Fibroblast of skin of abdomen (primary cell): ENCODE results near the gene ADGRV1.
"Not testable (repeated sequence)": the region's sequence is repeated elsewhere in the genome, so short reads cannot be mapped to it uniquely, and the experiment has no call there.

ENCODE experiments used
- DNase-seq: peaks from one replicate; pipeline ENCODE4 v3.0.0-alpha.2; 2013

The ADGRV1 gene

DNA sequence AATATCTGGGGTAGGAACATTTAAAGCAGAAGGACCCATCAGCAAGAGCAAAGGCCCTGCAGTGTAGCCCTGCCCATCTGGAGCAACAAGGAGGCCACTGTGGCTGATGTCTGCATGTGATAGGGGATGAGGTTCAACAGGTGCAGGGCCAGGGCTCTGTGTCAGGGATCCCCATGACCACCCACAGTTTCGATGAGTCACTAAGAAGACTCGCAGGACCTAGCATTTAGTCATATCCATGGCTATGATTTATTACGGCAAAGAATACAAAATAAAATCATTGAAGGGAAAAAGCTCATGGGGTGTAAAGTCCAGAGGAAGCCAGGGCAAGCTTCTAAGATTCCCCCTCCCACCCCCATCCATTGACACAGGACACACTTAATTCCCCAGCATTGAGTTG lies 188.6 kb downstream of the ADGRV1 start:
- DNase-seq: peak; percentile 45

DNA sequence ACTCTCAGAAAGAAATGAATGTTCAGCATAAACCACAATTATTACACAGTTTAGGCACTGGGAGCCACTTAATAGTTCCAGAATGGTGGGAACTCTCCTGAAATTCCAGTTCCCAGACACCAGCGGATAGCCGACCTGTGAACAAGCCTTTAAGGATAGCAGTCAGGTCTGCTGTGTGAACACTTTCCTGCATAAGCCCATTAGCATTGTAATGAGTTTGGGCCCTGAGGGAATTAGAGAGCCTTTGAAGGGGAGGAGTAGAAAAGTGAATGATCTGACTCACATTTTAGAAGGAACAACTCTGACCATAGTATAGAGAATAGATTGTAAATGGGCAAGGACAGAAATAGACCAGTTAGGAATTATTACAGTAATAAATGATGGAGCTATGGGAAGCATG lies 189.1 kb downstream of the ADGRV1 start:
- peak; percentile 12 for DNase-seq

DNA sequence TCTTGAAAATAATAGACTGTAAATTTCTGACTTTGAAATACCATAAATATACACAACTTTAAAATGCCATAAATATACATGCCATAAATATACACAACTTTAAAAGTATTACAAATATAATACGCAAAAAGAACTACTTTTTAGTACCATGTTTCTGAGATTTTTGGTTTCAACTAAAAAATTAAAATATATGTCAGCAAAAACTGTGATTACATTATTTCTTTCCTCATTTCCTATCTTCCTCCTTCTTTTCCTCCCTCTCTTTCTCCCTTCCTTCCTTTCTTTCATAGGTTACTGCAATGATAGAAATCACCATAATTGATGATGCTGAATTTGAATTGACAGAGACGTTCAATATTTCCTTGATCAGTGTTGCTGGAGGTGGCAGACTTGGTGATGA lies 200.5 kb downstream of the ADGRV1 start:
- DNase-seq: no peak

DNA sequence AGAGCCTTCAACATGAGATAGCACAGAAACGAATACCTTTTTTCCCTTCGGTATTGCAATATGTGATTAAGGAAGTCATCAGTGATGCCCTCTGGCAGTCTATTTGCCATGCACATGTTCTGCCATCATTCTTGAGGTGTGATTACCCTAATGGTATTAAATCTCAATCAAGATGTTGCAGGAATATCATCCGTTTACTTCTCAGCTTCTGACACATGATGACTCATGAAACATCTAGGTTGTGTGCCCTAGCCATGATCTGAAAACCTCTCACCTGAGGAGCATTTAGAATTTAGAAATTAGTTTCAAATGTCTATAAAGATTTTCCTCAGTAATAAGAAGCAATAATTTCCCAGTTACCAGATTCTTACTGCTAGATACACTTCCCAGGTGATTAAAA lies 209.1 kb downstream of the ADGRV1 start:
- DNase-seq: no peak

DNA sequence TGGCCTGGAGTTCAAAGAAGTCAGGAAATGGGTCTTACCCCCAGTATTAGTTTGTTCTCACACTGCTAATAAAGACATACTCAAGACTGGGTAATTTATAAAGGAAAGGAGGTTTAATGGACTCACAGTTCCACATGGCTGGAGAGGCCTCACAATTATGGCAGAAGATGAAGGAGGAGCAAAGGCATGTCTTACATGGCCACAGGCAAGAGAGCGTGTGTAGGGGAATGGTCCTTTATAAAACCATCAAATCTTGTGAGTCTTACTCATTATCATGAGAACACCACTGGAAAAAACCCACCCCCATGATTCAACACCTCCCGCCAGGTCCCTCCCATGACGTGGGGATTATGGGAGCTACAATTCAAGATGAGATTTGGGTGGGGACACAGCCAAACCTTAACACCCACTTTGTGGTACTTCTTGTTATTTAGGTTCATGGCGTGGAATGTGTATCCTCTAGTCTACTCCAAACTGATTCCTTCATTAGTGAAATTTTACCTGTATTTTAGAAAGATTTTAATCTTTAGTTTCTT lies 211.5 kb downstream of the ADGRV1 start:
- not testable (repeated sequence) for DNase-seq

DNA sequence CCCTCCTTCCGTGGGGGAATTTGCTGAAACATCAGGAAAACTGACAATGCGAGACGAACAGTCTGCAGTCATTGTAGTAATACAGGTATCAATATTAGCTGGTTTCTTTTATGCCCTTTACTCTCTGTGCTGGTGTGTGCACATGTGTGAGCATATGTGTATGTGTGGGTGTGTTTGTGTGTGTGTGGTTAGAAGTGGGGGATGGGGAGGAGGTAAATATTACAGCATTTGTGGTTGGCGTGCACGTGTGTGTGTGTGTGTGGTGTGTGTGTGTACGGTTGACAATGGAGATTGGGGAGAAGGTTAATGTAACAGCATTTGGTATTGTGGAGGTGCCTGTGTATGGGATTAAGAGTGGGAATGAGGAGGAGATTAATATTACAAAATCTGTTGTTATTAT lies 219.4 kb downstream of the ADGRV1 start:
- DNase-seq: no peak

DNA sequence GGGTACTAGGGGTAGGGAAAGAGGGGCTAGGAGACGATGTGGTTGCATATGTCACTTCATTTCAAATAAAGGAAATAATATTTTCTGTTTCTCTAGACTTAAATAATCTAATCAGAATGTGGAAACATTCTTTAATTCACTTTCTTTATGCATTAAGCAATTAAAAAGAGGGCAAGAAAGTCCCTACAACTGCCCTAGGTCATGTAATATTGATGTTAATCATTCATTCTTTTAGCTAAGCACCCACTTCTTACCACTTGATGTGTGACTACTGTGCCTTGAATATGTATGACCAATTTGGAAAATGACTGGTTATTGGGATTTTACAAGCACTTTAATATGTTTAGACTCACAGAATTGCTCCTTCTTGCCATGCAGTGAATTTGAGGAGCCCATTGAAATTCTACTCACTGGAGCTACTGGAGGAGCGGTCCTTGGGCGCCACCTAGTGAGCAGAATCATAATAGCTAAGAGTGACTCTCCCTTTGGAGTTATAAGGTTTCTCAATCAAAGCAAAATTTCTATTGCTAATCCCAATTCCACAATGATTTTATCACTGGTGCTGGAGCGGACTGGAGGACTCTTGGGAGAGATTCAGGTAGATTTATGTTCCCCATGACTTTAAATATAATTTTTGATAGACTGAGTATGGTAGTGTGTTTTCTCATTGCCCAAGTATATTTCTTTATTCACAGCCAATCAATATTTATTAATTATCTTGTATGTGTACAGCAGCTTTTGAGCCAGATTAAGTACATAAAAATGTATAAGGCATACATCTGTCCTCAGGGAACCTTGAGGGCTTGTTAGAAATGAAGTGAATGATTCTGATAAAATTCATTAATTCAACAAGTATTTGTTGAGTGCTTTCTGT lies 225.1 kb downstream of the ADGRV1 start:
- peak; percentile 66 for DNase-seq

DNA sequence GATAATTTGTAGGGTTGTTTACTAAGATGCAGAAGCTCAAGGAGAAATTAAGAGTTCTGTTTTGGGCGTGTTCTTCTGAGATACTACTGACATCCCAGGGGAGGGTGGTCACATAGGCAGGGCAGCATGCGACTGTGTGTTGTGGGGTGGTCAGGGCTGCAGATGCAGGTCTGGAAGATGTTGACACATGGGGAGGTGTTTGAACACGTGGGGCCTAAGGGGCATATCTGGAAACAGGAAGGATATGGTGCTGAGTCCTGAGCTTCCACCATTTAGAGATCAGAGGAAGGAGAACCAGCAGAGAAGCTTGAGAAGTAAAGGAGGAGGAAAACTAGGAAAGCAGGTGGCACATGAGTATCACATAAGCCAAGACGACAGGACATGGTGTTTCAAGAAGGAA lies 228.2 kb downstream of the ADGRV1 start:
- no peak for DNase-seq

DNA sequence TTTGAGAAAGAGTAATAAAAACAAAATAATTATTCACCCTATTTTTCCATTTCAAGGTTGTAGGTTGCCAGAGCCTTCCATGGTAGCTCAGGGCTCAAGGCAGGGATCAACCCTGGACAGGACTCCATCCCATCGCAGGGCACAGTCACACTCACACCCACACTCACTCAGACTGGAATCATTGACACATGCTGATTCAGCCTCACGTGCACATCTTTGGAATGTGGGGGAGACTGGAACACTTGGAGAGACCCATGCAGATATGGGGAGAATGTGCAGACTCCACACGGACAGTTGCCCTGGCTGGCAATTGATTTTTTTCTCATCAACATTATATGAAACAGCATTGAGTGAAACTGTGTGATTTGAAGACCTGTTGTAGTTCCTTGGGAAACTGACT lies 234.1 kb downstream of the ADGRV1 start:
- DNase-seq: peak; percentile 34

DNA sequence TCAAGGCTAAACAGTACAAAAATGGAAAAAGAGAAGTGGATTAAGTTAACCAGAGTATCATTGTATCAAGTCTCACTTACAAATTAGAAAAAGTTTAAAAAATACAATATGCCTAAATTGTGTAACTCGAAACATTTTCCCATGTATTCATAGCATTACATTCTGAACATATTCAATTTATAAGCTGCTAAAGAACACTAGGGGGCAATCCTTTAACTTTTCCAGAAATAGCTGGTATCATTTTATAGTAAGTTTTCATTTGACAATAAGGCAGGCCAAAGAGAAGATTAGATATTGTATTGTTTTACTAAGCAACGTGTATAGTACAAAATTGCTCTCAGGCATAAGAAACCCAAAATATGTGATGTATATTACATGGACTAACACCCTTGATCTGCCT lies 234.6 kb downstream of the ADGRV1 start:
- no peak for DNase-seq

DNA sequence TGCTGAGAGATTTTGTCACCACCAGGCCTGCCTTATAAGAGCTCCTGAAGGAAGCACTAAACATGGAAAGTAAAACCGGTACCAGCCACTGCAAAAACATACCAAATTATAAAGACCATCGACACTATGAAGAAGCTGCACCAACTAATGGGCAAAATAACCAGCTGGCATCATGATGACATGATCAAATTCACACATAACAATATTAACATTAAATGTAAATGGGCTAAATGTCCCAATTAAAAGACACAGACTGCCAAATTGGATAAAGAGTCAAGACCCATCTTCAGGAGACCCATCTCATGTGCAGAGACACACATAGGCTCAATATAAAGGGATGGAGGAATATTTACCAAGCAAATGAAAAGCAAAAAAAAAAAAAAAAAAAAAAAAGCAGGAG lies 238.3 kb downstream of the ADGRV1 start:
- DNase-seq: not testable (repeated sequence)

DNA sequence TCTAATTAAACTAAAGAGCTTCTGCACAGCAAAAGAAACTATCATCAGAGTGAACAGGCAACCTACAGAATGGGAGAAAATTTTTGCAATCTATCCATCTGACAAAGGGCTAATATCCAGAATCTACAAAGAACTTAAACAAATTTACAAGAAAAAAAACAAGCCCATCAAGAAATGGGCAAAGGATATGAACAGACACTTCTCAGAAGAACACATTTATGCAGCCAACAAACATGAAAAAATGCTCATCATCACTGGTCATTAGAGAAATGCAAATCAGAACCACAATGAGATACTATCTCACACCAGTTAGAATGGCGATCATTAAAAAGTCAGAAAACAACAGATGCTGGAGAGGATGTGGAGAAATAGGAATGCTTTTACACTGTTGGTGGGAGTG lies 241.5 kb downstream of the ADGRV1 start:
- DNase-seq: not testable (repeated sequence)

DNA sequence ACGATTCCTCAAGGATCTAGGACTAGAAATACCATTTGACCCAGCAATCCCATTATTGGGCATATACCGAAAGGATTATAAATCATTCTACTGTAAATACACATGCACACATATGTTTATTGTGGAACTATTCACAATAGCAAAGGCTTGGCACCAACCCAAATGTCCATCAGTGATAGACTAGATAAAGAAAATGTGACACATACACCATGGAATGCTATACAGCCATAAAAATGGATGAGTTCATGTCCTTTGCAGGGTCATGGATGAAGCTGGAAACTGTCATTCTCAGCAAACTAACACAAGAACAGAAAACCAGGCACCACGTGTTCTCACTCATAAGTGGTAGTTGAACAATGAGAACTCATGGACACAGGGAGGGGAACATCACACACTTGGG lies 241.9 kb downstream of the ADGRV1 start:
- DNase-seq: not testable (repeated sequence)

DNA sequence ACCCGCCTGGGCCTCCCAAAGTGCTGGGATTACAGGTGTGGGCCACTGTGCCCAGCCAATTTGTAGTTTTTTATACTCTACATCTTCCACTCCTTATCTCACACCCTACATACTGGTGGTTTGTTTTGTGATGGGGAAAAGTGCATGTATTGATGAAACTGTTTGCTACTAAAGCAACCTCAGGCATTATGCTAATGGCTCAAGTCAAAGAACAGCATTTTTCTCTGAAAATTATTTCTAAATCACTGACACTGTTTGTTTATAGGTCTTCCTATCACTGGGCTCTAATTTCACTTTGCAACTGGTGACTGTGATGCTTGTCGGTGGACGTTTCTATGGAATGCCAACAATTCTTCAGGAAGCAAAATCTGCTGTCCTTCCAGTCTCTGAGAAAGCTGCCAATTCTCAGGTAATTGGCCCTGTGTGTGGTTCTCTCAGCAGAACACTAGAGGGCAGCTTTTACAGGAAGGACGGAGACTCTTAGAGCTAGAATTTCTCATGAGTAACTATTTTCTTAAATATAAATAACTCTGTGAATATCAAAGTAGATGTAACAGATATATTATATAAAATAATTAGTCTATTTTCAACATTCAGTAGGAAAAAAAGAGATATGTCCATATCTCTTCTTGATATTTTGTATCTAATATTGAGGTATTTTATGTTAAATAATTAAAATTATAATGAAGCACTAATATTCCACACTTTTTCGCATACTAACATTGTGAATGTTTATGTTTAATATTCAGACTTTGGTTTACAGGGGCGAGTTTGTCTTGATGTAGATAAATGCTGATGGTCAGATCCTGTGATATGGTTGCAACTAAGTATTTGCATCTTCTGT lies 244.1 kb downstream of the ADGRV1 start:
- peak; percentile 20 for DNase-seq

DNA sequence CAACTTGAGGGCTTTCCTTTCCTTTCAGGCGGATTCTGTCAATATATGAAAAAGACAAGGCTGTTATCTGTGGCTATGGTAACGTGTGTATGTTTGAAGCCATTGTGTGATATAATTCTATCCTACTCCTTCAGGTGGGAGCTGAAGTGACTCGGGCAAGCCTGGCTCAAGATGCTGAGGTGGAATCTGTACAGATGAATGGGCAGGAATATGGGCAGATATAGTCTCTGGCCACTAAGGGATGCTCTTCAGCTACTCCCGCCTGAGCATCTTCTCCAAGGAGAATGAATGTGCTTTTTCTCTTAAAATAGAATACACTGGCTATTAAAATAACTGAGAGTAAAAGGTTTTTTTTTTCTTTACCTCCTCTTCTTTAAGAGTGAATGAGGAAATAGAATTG lies 244.8 kb downstream of the ADGRV1 start:
- DNase-seq: no peak

DNA sequence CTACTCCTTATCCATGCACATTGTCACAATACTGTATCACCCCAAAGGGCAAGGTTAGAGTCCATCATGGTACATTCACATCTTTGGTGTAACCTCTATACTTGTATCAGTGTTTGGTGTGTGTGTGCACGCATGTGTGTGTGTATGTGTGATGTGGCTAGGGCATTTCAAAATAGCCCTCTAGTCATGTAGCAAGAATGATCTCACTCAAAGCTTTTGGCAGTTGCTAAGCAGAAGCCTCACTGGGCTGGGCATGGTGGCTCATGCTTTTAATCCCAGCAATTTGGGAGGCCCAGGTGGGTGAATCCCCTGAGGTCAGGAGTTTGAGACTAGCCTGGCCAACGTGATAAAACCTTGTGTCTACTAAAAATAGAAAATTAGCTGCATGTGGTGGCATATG lies 245.3 kb downstream of the ADGRV1 start:
- peak; percentile 9 for DNase-seq

DNA sequence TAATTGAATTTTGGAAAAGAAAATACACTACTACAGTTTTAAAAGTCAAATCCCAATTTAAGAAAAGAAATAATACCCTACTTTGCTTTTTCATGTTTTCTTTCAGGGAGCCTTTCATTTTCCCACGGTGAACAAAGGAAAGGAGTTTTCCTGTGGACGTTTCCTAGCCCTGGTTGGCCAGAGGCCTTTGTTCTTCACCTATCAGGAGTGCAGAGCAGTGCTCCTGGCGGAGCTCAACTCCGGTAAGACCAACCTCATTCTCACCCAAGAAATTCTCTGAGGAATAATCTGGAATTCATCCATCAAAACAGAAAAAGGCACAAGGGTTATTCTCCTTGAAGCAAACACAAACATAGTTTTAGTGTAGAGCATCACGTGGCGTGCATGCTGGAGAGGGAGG lies 248.9 kb downstream of the ADGRV1 start:
- no peak for DNase-seq

DNA sequence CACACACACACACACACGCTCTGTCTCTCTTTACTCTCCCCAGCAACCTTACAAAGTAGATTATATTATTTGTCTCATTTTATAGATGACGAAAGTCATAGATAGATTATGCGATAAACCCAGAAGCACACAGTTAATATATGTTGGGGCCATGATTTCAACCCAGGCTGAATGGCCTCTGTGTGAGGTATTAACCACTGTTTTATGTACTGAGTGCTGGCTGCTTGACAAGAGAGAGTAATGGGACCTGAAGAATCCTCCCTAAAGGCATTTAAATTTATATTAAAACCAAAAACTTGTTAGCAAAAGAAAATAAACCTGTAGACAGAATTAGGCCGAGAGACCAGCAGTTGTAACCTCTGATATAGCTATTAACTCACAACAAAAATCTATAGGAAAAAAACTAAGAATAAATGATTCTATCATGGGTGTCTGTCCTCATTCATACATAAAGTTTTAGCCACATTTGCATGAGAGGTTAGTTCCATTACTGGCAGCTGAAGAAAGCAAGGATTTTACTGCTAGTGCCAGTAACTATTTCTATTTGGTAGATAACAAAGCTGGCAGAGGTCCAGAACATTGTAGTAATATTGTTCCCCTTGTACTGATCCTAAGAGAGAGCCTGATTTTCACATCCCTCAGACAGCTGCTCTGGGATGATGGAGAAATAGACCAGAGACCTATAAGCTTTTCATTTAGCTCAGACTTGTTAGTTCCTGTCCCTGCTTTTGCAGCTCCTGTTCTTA lies 250.9 kb downstream of the ADGRV1 start:
- DNase-seq: no peak

DNA sequence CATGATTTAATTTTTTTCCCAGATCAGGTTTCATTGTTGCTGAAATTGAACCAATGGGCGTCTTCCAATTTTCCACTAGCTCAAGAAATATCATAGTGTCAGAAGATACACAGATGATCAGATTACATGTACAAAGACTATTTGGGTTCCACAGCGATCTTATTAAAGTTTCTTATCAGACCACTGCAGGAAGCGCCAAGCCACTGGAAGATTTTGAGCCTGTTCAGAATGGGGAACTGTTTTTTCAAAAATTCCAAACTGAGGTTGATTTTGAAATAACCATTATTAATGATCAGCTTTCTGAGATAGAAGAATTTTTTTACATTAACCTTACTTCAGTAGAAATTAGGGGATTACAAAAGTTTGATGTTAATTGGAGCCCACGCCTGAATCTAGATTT lies 251.6 kb downstream of the ADGRV1 start:
- no peak for DNase-seq

DNA sequence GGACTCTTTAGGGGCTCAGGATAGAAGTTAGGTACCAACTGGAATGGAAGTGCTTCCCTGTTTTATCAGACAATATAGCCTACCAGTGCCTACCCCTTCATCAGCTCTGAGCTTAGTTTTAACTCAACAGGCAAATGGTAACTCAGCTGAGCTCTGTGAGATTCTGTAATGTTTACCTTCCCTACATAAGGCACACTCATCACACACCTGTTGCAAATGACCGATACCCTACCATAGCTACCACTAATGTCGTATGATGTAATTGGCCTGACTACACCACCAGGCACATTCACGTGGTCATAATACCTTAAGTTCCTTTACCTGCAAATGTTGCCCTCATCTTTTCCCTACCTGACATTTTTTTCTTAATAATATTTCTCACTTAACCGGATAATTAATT lies 254.8 kb downstream of the ADGRV1 start:
- no peak for DNase-seq

DNA sequence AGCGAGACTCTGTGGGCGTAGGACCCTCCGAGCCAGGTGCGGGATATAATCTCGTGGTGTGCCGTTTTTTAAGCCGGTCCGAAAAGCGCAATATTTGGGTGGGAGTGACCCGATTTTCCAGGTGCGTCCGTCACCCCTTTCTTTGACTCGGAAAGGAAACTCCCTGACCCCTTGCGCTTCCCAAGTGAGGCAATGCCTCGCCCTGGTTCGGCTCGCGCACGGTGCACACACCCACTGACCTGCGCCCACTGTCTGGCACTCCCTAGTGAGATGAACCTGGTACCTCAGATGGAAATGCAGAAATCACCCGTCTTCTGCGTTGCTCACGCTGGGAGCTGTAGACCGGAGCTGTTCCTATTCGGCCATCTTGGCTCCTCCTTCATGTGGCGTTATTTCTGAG lies 263.5 kb downstream of the ADGRV1 start:
- not testable (repeated sequence) for DNase-seq

DNA sequence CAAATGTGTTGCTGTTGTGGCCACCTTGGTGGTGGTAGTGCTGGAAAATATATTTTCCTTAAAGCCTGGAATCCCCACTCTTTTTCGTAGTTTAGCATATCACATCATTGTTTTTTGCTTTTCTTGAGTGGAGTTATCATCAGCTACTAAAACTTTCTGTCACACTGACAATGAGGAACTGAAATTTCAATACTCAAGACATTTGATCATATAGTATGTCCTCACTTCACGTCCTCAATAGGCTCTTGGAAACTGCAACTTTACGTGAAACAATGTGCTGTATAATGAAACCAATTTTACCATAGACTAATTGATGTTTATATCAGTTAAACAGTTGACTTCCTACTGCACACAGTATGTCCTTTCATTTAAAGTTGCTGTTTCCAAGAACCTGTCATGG lies 265.8 kb downstream of the ADGRV1 start:
- no peak for DNase-seq

DNA sequence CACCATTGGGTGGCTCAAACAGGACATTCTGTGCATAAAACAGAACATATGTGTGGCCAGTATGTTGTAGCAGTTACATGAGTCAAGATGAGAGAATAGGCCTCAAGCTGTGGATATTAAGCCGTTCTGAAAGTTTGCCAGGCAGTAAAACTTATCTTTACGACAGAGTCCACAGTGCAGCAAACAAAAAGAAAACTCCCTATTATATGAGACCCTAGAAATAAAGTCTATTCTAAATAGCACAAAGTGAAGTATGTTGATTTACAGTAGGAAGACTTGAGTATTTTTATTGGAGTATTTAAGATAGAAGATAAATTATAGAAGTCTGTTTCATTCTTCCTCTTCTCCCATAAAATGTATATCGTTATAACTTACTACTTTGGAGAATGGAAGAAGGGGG lies 271.5 kb downstream of the ADGRV1 start:
- DNase-seq: no peak
